HepG2 (cell line): ENCODE results near the gene PRKAG1. TPM values are rescaled to one million over a fixed set of nuclear protein-coding genes. Genes with fewer than 3 reads are reported as not detected.
A peak's percentile ranks its signal among the peaks of the same experiment; 100 is the strongest.

Experiments
- ATF7-NPFF ChIP-seq: sonication (generic); formaldehyde crosslinking; IDR thresholded peaks from 2 replicates; pipeline ENCODE4 v1.8.1; 2023; ENCODE audit warnings: mild to moderate bottlenecking, low read depth, missing genetic modification reagents, moderate library complexity
- FOXM1 ChIP-seq: sonication (generic); formaldehyde crosslinking; IDR thresholded peaks from 2 replicates; pipeline ENCODE4 v1.5.0; 2020; ENCODE audit warnings: missing genetic modification reagents
- KAT7 ChIP-seq: IDR thresholded peaks from 2 replicates; pipeline ENCODE4 v1.6.1; 2018; ENCODE audit warnings: borderline replicate concordance, missing compliant biosample characterization
- MYC ChIP-seq: sonication (generic); formaldehyde crosslinking; IDR thresholded peaks from 2 replicates; pipeline ENCODE4 v1.9.0; 2021; ENCODE audit warnings: missing genetic modification reagents, borderline replicate concordance
- NFE2L1 ChIP-seq: sonication (generic); formaldehyde crosslinking; IDR thresholded peaks from 2 replicates; pipeline ENCODE4 v1.4.0; 2020; ENCODE audit warnings: missing genetic modification reagents, mild to moderate bottlenecking, borderline replicate concordance
- PHF20 ChIP-seq: sonication (generic); formaldehyde crosslinking; IDR thresholded peaks from 2 replicates; pipeline ENCODE4 v1.5.0; 2020; ENCODE audit warnings: mild to moderate bottlenecking, missing genetic modification reagents
- PHF8 ChIP-seq: sonication (generic); formaldehyde crosslinking; IDR thresholded peaks from 2 replicates; pipeline ENCODE4 v1.5.0; 2020; ENCODE audit warnings: missing genetic modification reagents
- POGZ ChIP-seq: sonication (generic); formaldehyde crosslinking; IDR thresholded peaks from 2 replicates; pipeline ENCODE4 v1.4.0; 2020; ENCODE audit warnings: mild to moderate bottlenecking, missing genetic modification reagents
- REPIN1 ChIP-seq: sonication (generic); formaldehyde crosslinking; IDR thresholded peaks from 2 replicates; pipeline ENCODE4 v1.8.0; 2022; ENCODE audit warnings: missing genetic modification reagents, low read depth, mild to moderate bottlenecking, borderline replicate concordance
- RFX3 ChIP-seq: IDR thresholded peaks from 2 replicates; pipeline ENCODE4 v1.6.1; 2016; ENCODE audit warnings: missing biosample characterization, missing genetic modification reagents
- ZBTB33 ChIP-seq: sonication (generic); formaldehyde crosslinking; IDR thresholded peaks from 2 replicates; pipeline ENCODE4 v1.4.0; 2020; ENCODE audit warnings: missing genetic modification reagents
- ZFY ChIP-seq: sonication (generic); formaldehyde crosslinking; IDR thresholded peaks from 2 replicates; pipeline ENCODE4 v1.4.0; 2020; ENCODE audit warnings: missing genetic modification reagents
- ZNF44 ChIP-seq: sonication (generic); formaldehyde crosslinking; IDR thresholded peaks from 2 replicates; pipeline ENCODE4 v1.5.1; 2020; ENCODE audit warnings: mild to moderate bottlenecking, missing genetic modification reagents
- ZNF589 ChIP-seq: sonication (generic); formaldehyde crosslinking; conservative IDR thresholded peaks from 2 replicates; pipeline ENCODE4 v1.8.0; 2022; ENCODE audit warnings: mild to moderate bottlenecking, moderate library complexity, missing genetic modification reagents
- polyA plus RNA-seq, 8 experiments: library from polyadenylated mRNA; depleted of rRNA in 3 of 8; stranded (reverse) in 7 of 8; unstranded in 1 of 8; fragments of >200 nt; fragmentation: Illumina TruSeq in 4 of 8; extraction: Trizol in 4 of 8; gene quantifications; 2 replicates each; pipeline versions ENCODE4 v1.2.1 to v1.2.3, GENCODE V29; 2011 to 2016; ENCODE audit warnings: low read depth in 4 of 8, missing spikeins in 1 of 8, mixed read lengths in 1 of 8; ENCODE audit not compliant: insufficient read depth in 1 of 8
- total RNA-seq, 5 experiments: library from RNA; depleted of rRNA; stranded (reverse); fragments of >200 nt; fragmentation: Illumina TruSeq; extraction: Trizol; gene quantifications; 2 replicates each; pipeline ENCODE4 v1.2.3, GENCODE V29; 2016; ENCODE audit warnings: low read depth in 1 of 5
- TF ChIP-seq, protein P1 (sequence below): sonication (generic); formaldehyde crosslinking; IDR thresholded peaks from 2 replicates; pipeline ENCODE4 v1.4.0; 2020; ENCODE audit warnings: missing genetic modification reagents
- TF ChIP-seq, protein P2 (sequence below): sonication (generic); formaldehyde crosslinking; IDR thresholded peaks from 2 replicates; pipeline ENCODE4 v1.5.0; 2020; ENCODE audit warnings: mild to moderate bottlenecking, missing genetic modification reagents, moderate library complexity
- TF ChIP-seq, protein P3 (sequence below): sonication (generic); formaldehyde crosslinking; IDR thresholded peaks from 2 replicates; pipeline ENCODE4 v1.5.1; 2020; ENCODE audit warnings: missing genetic modification reagents, mild to moderate bottlenecking, borderline replicate concordance
- TF ChIP-seq, protein P4 (sequence below): sonication (generic); formaldehyde crosslinking; IDR thresholded peaks from 2 replicates; pipeline ENCODE4 v1.9.0; 2022; ENCODE audit warnings: missing genetic modification reagents, mild to moderate bottlenecking, borderline replicate concordance

The PRKAG1 gene
- total and polyA plus RNA-seq, 2 of the 13 experiments (the other 11 are each of a cell fraction or from before 2014, with no cell fraction given): 26.1 to 32.8 TPM

DNA sequence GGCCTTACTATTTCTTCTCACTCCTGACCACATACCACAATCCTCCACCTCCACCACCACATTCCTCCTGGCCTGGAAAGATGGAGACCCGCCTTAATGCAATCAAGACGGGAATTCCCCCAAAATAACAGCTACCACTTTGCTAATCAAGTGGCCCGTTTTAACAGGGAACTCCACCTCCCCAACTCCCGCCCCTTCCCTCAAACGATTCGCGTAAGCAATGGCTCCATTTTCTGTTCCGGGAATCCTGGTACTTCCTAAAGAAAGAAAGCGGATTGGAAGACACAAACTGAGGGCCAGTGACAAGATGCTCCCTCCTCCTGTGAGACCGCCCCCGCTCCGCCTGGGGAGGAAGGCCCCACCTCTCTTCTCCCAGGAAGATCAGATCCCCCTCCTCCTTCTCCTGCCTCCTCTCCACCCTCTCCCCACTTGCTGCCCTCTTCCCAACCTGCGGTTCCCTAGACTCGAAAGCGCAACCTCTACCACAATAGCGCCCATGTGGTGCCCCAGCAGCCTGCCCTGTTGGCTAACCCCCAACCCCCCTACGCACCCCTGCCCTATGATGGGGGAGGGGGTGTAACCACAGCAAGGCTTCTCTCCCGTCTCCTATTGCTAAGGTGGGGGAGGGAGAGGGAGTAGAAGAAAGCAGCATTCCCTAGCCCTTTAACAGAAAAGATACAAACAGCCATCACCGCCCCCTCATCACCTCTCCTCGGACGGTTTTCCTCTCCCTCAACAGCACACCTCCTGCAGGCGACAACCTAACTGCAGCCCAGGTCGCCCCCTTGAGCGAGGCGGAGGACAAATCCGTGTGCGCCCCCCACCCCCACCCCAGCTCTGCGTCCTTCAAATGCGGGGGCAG lies 62.1 kb downstream of the PRKAG1 start (continued):
- TF ChIP-seq, protein P1, sequence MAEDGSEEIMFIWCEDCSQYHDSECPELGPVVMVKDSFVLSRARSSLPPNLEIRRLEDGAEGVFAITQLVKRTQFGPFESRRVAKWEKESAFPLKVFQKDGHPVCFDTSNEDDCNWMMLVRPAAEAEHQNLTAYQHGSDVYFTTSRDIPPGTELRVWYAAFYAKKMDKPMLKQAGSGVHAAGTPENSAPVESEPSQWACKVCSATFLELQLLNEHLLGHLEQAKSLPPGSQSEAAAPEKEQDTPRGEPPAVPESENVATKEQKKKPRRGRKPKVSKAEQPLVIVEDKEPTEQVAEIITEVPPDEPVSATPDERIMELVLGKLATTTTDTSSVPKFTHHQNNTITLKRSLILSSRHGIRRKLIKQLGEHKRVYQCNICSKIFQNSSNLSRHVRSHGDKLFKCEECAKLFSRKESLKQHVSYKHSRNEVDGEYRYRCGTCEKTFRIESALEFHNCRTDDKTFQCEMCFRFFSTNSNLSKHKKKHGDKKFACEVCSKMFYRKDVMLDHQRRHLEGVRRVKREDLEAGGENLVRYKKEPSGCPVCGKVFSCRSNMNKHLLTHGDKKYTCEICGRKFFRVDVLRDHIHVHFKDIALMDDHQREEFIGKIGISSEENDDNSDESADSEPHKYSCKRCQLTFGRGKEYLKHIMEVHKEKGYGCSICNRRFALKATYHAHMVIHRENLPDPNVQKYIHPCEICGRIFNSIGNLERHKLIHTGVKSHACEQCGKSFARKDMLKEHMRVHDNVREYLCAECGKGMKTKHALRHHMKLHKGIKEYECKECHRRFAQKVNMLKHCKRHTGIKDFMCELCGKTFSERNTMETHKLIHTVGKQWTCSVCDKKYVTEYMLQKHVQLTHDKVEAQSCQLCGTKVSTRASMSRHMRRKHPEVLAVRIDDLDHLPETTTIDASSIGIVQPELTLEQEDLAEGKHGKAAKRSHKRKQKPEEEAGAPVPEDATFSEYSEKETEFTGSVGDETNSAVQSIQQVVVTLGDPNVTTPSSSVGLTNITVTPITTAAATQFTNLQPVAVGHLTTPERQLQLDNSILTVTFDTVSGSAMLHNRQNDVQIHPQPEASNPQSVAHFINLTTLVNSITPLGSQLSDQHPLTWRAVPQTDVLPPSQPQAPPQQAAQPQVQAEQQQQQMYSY (CRISPR knock-in tag): no peak
- TF ChIP-seq ZFY (CRISPR knock-in tag) (no peak), REPIN1 (CRISPR knock-in tag) (no peak), FOXM1 (CRISPR knock-in tag) (no peak), ZNF589 (CRISPR knock-in tag) (no peak), NFE2L1 (no peak), PHF8 (CRISPR knock-in tag) (no peak), RFX3 (CRISPR knock-in tag) (no peak), POGZ (CRISPR knock-in tag) (0 out of 2 replicates have a peak, but pooled peaks have one; percentile 21), KAT7 (CRISPR knock-in tag) (no peak; the same call in 1 of the 2 replicates), MYC (CRISPR knock-in tag) (no peak), ATF7-NPFF (CRISPR knock-in tag) (no peak), ZNF44 (CRISPR knock-in tag) (no peak), ZBTB33 (CRISPR knock-in tag) (no peak), PHF20 (CRISPR knock-in tag) (no peak)
- TF ChIP-seq, protein P2, sequence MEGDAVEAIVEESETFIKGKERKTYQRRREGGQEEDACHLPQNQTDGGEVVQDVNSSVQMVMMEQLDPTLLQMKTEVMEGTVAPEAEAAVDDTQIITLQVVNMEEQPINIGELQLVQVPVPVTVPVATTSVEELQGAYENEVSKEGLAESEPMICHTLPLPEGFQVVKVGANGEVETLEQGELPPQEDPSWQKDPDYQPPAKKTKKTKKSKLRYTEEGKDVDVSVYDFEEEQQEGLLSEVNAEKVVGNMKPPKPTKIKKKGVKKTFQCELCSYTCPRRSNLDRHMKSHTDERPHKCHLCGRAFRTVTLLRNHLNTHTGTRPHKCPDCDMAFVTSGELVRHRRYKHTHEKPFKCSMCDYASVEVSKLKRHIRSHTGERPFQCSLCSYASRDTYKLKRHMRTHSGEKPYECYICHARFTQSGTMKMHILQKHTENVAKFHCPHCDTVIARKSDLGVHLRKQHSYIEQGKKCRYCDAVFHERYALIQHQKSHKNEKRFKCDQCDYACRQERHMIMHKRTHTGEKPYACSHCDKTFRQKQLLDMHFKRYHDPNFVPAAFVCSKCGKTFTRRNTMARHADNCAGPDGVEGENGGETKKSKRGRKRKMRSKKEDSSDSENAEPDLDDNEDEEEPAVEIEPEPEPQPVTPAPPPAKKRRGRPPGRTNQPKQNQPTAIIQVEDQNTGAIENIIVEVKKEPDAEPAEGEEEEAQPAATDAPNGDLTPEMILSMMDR (CRISPR knock-in tag): no peak; the same call in 1 of the 2 replicates
- TF ChIP-seq, protein P3, sequence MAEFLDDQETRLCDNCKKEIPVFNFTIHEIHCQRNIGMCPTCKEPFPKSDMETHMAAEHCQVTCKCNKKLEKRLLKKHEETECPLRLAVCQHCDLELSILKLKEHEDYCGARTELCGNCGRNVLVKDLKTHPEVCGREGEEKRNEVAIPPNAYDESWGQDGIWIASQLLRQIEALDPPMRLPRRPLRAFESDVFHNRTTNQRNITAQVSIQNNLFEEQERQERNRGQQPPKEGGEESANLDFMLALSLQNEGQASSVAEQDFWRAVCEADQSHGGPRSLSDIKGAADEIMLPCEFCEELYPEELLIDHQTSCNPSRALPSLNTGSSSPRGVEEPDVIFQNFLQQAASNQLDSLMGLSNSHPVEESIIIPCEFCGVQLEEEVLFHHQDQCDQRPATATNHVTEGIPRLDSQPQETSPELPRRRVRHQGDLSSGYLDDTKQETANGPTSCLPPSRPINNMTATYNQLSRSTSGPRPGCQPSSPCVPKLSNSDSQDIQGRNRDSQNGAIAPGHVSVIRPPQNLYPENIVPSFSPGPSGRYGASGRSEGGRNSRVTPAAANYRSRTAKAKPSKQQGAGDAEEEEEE (CRISPR knock-in tag): no peak
- TF ChIP-seq, protein P4, sequence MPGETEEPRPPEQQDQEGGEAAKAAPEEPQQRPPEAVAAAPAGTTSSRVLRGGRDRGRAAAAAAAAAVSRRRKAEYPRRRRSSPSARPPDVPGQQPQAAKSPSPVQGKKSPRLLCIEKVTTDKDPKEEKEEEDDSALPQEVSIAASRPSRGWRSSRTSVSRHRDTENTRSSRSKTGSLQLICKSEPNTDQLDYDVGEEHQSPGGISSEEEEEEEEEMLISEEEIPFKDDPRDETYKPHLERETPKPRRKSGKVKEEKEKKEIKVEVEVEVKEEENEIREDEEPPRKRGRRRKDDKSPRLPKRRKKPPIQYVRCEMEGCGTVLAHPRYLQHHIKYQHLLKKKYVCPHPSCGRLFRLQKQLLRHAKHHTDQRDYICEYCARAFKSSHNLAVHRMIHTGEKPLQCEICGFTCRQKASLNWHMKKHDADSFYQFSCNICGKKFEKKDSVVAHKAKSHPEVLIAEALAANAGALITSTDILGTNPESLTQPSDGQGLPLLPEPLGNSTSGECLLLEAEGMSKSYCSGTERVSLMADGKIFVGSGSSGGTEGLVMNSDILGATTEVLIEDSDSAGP (CRISPR knock-in tag): no peak
